ENCODE data around the gene C2orf78. TPM values are rescaled to one million over a fixed set of nuclear protein-coding genes. Genes with fewer than 3 reads are reported as not detected.

Gene C2orf78
- total and polyA plus RNA-seq, 9 of the 15 experiments (the other 6 are each of a cell fraction or from before 2014, with no cell fraction given): 0.04 to 0.28 (median 0.20) TPM

DNA sequence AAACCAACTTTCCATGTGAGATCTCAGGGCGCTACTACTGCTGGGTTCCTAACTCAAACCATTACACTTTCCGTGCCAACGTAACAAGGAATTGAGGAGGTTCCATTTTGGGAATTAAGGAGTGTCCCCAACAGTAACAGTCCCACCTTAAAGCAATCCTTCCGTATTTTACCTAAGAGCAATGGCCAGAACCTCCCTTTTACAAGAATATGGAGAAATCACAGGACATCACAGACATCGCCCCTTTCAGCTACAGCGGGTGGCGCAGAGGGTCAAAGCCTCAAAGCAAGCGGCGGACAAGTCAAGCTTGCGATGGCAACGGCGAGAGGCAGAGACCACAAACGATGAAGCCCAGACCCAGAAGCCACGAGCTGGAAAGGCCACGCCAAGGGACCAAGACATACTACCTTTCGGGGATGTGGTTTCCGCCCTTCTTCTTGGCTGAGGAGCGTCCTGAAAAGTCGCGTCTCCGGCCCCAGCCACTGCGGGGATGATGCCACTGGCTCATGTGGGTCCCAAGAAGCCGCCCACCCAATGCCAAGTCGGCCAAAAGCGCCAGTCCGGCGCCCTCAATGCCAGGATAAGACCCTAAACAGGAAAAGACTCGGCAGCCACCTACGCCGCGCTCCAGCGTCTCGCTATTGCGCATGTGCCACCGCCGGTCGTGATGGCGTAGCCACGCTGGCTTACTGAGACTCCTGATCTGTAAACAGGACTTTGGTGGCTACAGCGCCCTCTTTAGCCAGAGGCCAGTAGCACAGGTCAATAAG is 4.3 kb upstream of the C2orf78 start, which contains the start of gene DUSP11 (continued):
- TF ChIP-seq RBM22 (IDR thresholded peaks at IDR 0.05; ENCODE audit: low read depth, low read length, poor library complexity, severe bottlenecking): no peak
- no peak for TF ChIP-seq DACH1 (IDR thresholded peaks at IDR 0.05; ENCODE audit: partially characterized antibody)
- TF ChIP-seq SMARCB1 (IDR thresholded peaks at IDR 0.05; ENCODE audit: insufficient read length, low read depth): no peak
- TF ChIP-seq TGIF2 (CRISPR knock-in tag; IDR thresholded peaks at IDR 0.05): no peak
- no peak for TF ChIP-seq KLF13 (tag; IDR thresholded peaks at IDR 0.05; ENCODE audit: borderline replicate concordance, low read depth)
- no peak for TF ChIP-seq ZNF668 (CRISPR knock-in tag; IDR thresholded peaks at IDR 0.05)
- TF ChIP-seq, protein P1, sequence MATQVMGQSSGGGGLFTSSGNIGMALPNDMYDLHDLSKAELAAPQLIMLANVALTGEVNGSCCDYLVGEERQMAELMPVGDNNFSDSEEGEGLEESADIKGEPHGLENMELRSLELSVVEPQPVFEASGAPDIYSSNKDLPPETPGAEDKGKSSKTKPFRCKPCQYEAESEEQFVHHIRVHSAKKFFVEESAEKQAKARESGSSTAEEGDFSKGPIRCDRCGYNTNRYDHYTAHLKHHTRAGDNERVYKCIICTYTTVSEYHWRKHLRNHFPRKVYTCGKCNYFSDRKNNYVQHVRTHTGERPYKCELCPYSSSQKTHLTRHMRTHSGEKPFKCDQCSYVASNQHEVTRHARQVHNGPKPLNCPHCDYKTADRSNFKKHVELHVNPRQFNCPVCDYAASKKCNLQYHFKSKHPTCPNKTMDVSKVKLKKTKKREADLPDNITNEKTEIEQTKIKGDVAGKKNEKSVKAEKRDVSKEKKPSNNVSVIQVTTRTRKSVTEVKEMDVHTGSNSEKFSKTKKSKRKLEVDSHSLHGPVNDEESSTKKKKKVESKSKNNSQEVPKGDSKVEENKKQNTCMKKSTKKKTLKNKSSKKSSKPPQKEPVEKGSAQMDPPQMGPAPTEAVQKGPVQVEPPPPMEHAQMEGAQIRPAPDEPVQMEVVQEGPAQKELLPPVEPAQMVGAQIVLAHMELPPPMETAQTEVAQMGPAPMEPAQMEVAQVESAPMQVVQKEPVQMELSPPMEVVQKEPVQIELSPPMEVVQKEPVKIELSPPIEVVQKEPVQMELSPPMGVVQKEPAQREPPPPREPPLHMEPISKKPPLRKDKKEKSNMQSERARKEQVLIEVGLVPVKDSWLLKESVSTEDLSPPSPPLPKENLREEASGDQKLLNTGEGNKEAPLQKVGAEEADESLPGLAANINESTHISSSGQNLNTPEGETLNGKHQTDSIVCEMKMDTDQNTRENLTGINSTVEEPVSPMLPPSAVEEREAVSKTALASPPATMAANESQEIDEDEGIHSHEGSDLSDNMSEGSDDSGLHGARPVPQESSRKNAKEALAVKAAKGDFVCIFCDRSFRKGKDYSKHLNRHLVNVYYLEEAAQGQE (IDR thresholded peaks at IDR 0.05; ENCODE audit: borderline replicate concordance): peak; percentile 30; the same call in 1 of the 2 replicates
- TF ChIP-seq, protein P1 (CRISPR knock-in tag; IDR thresholded peaks at IDR 0.05; ENCODE audit: low read depth): peak; percentile 39; the same call in 1 of the 2 replicates
- TF ChIP-seq FOS (IDR thresholded peaks at IDR 0.05; ENCODE audit: extremely low read depth, insufficient read length): no peak
- TF ChIP-seq DPF2 (IDR thresholded peaks at IDR 0.05): no peak
- TF ChIP-seq CAMTA2 (CRISPR knock-in tag; conservative IDR thresholded peaks at IDR 0.05): no peak
- TF ChIP-seq ZNF444 (CRISPR knock-in tag; IDR thresholded peaks at IDR 0.05): no peak
- no peak for TF ChIP-seq GTF2A2 (tag; IDR thresholded peaks at IDR 0.05)
- TF ChIP-seq MCM7 (IDR thresholded peaks at IDR 0.05): no peak
- no peak for TF ChIP-seq ZNF695 (CRISPR knock-in tag; IDR thresholded peaks at IDR 0.05)
- no peak for TF ChIP-seq NFATC3 (IDR thresholded peaks at IDR 0.05)
- no peak for TF ChIP-seq MCM5 (IDR thresholded peaks at IDR 0.05; ENCODE audit: low read depth)
- TF ChIP-seq PTTG1 (tag; IDR thresholded peaks at IDR 0.05; ENCODE audit: low read depth): no peak
- no peak for TF ChIP-seq KDM1A (IDR thresholded peaks at IDR 0.05)
- TF ChIP-seq GABPB2 (CRISPR knock-in tag; conservative IDR thresholded peaks at IDR 0.05): no peak
- TF ChIP-seq, protein P2, sequence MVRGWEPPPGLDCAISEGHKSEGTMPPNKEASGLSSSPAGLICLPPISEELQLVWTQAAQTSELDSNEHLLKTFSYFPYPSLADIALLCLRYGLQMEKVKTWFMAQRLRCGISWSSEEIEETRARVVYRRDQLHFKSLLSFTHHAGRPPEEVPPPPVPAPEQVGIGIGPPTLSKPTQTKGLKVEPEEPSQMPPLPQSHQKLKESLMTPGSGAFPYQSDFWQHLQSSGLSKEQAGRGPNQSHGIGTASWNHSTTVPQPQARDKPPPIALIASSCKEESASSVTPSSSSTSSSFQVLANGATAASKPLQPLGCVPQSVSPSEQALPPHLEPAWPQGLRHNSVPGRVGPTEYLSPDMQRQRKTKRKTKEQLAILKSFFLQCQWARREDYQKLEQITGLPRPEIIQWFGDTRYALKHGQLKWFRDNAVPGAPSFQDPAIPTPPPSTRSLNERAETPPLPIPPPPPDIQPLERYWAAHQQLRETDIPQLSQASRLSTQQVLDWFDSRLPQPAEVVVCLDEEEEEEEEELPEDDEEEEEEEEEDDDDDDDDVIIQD (CRISPR knock-in tag; IDR thresholded peaks at IDR 0.05): no peak
- TF ChIP-seq ZNF253 (CRISPR knock-in tag; conservative IDR thresholded peaks at IDR 0.05): no peak
